ENCODE data around the gene CAB39.

GRCh38 chr2:230863442-230864121 is 150.9 kb downstream of the CAB39 start:
- TF ChIP-seq CTCF (IDR thresholded peaks at IDR 0.05) (no peak), POLR2AphosphoS5 (IDR thresholded peaks at IDR 0.05; ENCODE audit: low read depth, low read length) (no peak), TCF7L2 (IDR thresholded peaks at IDR 0.05; ENCODE audit: low read depth, low read length) (no peak), REST (IDR thresholded peaks at IDR 0.05; ENCODE audit: insufficient read depth in 1 of 2, low read depth in 2 of 2, low read length in 1 of 2) (no peak)
